ENCODE measurements around the gene ADGRG6.

DNA sequence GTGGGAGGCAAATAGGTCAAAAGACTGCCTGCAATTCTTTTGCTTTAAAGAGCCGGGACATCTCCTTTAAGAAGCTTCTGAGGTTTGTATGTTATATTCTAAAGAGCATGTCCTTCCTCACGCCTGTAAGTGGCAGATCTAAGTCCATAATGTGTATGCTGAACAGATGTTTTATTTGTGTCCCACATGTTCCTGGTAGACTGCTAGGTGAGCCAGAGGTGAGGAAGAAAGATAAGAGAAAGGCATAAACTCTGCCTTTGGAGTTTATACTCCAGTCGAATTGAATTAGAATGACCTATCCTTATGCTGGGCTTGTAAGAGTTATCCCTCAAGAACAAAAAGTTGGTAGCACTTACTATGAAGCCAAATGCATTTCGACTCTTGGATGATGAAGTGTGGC lies 27.2 kb upstream of the ADGRG6 start:
- no peak for TF ChIP-seq EZH2 (IDR thresholded peaks at IDR 0.05)
- TF ChIP-seq, protein P1, sequence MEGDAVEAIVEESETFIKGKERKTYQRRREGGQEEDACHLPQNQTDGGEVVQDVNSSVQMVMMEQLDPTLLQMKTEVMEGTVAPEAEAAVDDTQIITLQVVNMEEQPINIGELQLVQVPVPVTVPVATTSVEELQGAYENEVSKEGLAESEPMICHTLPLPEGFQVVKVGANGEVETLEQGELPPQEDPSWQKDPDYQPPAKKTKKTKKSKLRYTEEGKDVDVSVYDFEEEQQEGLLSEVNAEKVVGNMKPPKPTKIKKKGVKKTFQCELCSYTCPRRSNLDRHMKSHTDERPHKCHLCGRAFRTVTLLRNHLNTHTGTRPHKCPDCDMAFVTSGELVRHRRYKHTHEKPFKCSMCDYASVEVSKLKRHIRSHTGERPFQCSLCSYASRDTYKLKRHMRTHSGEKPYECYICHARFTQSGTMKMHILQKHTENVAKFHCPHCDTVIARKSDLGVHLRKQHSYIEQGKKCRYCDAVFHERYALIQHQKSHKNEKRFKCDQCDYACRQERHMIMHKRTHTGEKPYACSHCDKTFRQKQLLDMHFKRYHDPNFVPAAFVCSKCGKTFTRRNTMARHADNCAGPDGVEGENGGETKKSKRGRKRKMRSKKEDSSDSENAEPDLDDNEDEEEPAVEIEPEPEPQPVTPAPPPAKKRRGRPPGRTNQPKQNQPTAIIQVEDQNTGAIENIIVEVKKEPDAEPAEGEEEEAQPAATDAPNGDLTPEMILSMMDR (IDR thresholded peaks at IDR 0.05), result no peak
